ENCODE results near the gene PDE4D. TPM values are rescaled to one million over a fixed set of nuclear protein-coding genes. Genes with fewer than 3 reads are reported as not detected.
"Not testable (repeated sequence)": the region's sequence is repeated elsewhere in the genome, so short reads cannot be mapped to it uniquely, and the experiment has no call there.

The PDE4D gene
- total RNA-seq, 1 donor from 2014 or later, result 34.5 TPM

DNA sequence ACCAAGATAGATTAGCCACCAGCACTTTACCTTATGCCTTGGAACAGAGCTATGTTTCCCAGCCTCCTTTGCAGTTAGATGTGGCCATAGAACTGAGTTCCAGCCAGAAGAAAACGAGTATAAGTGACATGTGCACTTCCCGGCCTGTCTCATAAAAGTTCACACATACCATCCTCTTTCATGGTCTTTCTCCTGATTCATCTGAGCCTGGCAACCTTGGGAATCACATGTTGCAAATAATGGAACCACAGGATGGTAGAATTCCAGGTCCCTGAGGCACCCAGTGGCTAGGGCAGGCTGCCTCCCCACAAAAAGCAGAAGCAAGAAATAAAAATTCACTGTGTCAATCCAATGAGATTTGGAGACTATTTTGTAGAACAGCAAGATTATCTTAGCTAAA is 128.1 kb downstream of the PDE4D start:
- Histone ChIP-seq H3K36me3 (no peaks in the 10 kb centered on the region), H3K4me1 (peaks cover 31% of the 10 kb centered on the region), H3K9me3 (replicated peaks) (no peaks in the 10 kb centered on the region), H3K27me3 (ENCODE audit: low read depth) (peaks cover 53% of the 10 kb centered on the region), H3K27ac (replicated peaks) (no peak overlapping the region), H3K4me3 (no peak overlapping the region)
- TF ChIP-seq, protein P1, sequence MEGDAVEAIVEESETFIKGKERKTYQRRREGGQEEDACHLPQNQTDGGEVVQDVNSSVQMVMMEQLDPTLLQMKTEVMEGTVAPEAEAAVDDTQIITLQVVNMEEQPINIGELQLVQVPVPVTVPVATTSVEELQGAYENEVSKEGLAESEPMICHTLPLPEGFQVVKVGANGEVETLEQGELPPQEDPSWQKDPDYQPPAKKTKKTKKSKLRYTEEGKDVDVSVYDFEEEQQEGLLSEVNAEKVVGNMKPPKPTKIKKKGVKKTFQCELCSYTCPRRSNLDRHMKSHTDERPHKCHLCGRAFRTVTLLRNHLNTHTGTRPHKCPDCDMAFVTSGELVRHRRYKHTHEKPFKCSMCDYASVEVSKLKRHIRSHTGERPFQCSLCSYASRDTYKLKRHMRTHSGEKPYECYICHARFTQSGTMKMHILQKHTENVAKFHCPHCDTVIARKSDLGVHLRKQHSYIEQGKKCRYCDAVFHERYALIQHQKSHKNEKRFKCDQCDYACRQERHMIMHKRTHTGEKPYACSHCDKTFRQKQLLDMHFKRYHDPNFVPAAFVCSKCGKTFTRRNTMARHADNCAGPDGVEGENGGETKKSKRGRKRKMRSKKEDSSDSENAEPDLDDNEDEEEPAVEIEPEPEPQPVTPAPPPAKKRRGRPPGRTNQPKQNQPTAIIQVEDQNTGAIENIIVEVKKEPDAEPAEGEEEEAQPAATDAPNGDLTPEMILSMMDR (IDR thresholded peaks at IDR 0.05; ENCODE audit: borderline replicate concordance), result no peak
- no peak for DNase-seq
- intact Hi-C loops (cut with micrococcal nuclease), result no loop called here

DNA sequence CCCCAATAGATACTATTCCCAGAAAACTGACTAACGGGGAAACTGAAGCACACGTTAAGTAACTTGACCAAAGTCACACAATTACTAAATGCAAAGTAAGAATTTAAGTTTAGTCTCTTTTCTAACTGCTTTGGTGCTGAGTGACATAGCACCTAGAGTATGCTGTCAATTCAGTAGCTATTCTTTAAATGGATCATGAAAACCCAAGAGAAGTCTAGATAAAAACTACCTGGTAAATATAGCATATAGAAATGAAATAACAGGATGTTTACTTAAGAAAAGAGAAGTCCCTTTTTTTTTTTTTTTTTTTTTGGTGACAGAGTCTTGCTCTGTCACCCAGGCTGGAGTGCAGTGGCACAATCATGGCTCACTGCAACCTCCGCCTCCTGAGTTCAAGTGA is 129.2 kb downstream of the PDE4D start:
- Histone ChIP-seq H3K27me3 (ENCODE audit: low read depth) (peaks cover 42% of the 10 kb centered on the region), H3K4me3 (no peak overlapping the region), H3K4me1 (peaks cover 31% of the 10 kb centered on the region), H3K27ac (replicated peaks) (no peak overlapping the region), H3K9me3 (replicated peaks) (no peaks in the 10 kb centered on the region), H3K36me3 (no peaks in the 10 kb centered on the region)
- DNase-seq, result no peak
- intact Hi-C loops (cut with micrococcal nuclease), result no loop called here
- TF ChIP-seq, protein P1 (IDR thresholded peaks at IDR 0.05; ENCODE audit: borderline replicate concordance), result no peak

DNA sequence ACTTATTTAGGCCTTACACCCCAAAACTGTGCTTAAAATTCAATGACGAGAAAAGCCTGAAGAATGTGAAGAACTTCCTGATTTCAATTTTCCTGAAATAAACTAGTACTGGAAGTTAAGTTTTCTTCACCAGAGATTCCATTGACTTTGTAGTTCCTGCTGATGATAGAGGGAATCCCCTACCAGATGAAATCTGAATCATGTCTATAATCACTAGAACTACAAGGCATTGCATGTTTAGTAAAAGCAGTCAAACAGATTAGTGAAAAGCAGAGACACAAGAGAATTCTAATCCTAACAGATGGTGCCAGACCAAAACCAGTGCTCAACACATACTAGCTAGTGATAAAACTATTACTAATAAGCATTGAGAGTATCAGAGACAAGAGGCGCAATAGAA is 130.0 kb downstream of the PDE4D start:
- no peaks in the 10 kb centered on the region for H3K36me3 ChIP-seq
- peaks cover 24% of the 10 kb centered on the region for H3K4me1 ChIP-seq
- no peaks in the 10 kb centered on the region for H3K9me3 ChIP-seq (replicated peaks)
- intact Hi-C loops (cut with micrococcal nuclease), result no loop called here
- TF ChIP-seq, protein P1 (IDR thresholded peaks at IDR 0.05; ENCODE audit: borderline replicate concordance), result no peak
- no peak overlapping the region for H3K27ac ChIP-seq (replicated peaks)
- DNase-seq, result no peak
- peaks cover 34% of the 10 kb centered on the region for H3K27me3 ChIP-seq (ENCODE audit: low read depth)
- H3K4me3 ChIP-seq, result no peak overlapping the region

DNA sequence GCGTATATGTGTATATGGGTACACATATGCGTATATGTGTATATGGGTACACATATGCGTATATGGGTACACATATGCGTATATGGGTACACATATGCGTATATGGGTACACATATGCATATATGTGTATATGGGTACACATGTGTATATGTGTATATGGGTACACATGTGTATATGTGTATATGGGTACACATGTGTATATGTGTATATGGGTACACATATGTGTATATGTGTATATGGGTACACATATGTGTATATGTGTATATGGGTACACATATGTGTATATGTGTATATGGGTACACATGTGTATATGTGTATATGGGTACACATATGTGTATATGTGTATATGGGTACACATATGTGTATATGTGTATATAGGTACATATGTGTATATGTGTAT is 131.3 kb downstream of the PDE4D start:
- Histone ChIP-seq H3K4me1 (peaks cover 11% of the 10 kb centered on the region), H3K27me3 (ENCODE audit: low read depth) (peaks cover 21% of the 10 kb centered on the region)
- DNase-seq; H3K27ac ChIP-seq (replicated peaks); H3K4me3 ChIP-seq; intact Hi-C loops (cut with micrococcal nuclease); H3K9me3 ChIP-seq (replicated peaks); H3K36me3 ChIP-seq: not testable (repeated sequence)

DNA sequence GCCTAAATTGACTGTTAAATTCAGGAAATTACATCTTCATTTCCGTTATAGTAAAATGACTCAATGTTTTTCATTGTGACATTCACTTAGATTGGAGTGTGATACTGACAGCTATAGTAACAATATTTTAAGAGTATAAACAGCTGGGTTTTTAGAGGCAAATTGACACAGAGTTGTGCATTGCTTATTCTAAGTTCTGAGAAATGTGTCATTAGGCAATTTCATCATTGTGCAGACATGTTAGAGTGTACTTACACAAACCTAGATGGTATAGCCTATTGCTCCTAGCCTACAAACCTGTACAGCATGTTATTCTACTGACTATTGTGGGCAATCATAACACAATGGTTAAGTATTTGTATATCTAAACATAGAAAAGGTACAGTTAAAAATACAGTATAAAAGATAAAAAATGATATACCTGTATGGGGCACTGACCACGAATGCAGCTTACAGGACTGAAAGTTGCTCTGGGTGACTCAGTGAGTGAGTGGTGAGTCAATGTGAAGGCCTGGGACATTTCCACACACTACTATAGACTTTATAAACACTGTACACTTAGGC is 132.7 kb downstream of the PDE4D start:
- Histone ChIP-seq H3K4me3 (no peak overlapping the region), H3K27ac (replicated peaks) (no peak overlapping the region), H3K4me1 (no peaks in the 10 kb centered on the region), H3K9me3 (replicated peaks) (no peaks in the 10 kb centered on the region), H3K36me3 (no peaks in the 10 kb centered on the region), H3K27me3 (ENCODE audit: low read depth) (peaks cover 7% of the 10 kb centered on the region)
- intact Hi-C loops (cut with micrococcal nuclease), result no loop called here
- DNase-seq, result no peak
- TF ChIP-seq, protein P1 (IDR thresholded peaks at IDR 0.05; ENCODE audit: borderline replicate concordance), result no peak

DNA sequence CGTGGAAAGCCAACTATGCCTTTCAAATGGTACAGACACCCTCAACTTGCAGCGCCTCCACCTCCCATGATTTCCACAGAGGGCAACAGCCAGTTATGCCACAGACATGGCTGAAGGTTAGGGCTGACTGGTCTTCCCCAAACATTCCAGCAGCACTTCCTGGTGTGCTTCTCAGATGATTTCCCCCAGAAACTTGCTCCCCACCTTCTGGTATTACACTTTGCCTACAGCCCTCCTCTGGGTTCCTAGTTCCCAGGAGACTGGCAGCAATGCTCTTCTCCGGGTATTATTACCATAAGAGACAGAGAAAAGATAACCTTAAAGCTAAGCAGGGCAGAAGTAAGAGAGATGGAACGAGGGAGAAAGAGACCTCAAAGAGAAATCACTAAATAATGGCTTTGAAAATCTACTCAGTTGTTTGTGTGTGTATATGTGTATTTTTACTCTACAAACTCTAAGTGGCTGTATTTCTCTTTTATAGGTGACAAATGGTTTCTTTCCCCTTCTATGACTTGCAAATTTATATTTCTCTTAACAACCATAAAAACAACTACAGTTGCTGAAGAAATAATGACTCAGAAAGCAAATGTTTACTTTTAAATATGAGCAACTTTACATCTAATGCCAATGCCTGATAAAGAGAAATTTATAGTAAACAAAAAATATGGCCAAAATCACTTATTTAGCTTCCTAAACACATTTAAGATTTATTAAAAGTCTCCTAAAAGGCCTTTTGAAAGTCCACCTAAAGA is 133.8 kb downstream of the PDE4D start:
- no peak overlapping the region for H3K4me3 ChIP-seq
- H3K9me3 ChIP-seq (replicated peaks), result no peaks in the 10 kb centered on the region
- H3K36me3 ChIP-seq, result no peaks in the 10 kb centered on the region
- no peak overlapping the region for H3K27ac ChIP-seq (replicated peaks)
- intact Hi-C loops (cut with micrococcal nuclease), result no loop called here
- DNase-seq, result no peak
- TF ChIP-seq, protein P1 (IDR thresholded peaks at IDR 0.05; ENCODE audit: borderline replicate concordance), result no peak
- H3K27me3 ChIP-seq (ENCODE audit: low read depth), result no peaks in the 10 kb centered on the region
- no peaks in the 10 kb centered on the region for H3K4me1 ChIP-seq

Data from left ventricle myocardium inferior (tissue), 1 donor.